Liver (tissue), 9 donors: ENCODE data around the gene TAS2R20. TPM values are rescaled to one million over a fixed set of nuclear protein-coding genes. Genes with fewer than 3 reads are reported as not detected.

ENCODE experiments used
- DNase-seq: peaks from one replicate; pipeline ENCODE4 v3.0.0-alpha.2; 2017; ENCODE audit warnings: low spot score
- H3K27ac ChIP-seq, 2 donors: one replicate each; pipeline ENCODE4 v1.7.0; 2013; ENCODE audit warnings: inconsistent platforms in 2 of 2, low read length in 2 of 2, control low read depth in 1 of 2, low read depth in 1 of 2, mild to moderate bottlenecking in 1 of 2
- H3K27me3 ChIP-seq, 4 donors: one replicate each; pipeline versions ENCODE4 v1.6.1 to v1.7.0; 2013; ENCODE audit warnings: low read length in 3 of 4, inconsistent platforms in 1 of 4, mild to moderate bottlenecking in 1 of 4, moderate library complexity in 1 of 4; ENCODE audit not compliant: control insufficient read depth in 4 of 4, insufficient read depth in 4 of 4
- H3K36me3 ChIP-seq, 4 donors: one replicate each; pipeline versions ENCODE4 v1.6.1 to v1.7.0; 2013; ENCODE audit warnings: low read length in 3 of 4, mild to moderate bottlenecking in 3 of 4, low read depth in 1 of 4, moderate library complexity in 1 of 4; ENCODE audit not compliant: control insufficient read depth in 4 of 4, insufficient read depth in 3 of 4
- H3K4me1 ChIP-seq, 4 donors: one replicate each; pipeline versions ENCODE4 v1.6.1 to v1.7.0; 2013; ENCODE audit warnings: low read length in 3 of 4, mild to moderate bottlenecking in 3 of 4, moderate library complexity in 1 of 4; ENCODE audit not compliant: control insufficient read depth in 4 of 4, insufficient read depth in 4 of 4
- H3K4me3 ChIP-seq, 3 donors: one replicate each; pipeline versions ENCODE4 v1.6.1 to v1.7.0; 2013; ENCODE audit warnings: low read length in 3 of 3, control low read depth in 1 of 3, low read depth in 1 of 3, mild to moderate bottlenecking in 1 of 3
- H3K9ac ChIP-seq, 2 donors: one replicate each; pipeline ENCODE4 v1.7.0; 2013; ENCODE audit warnings: low read length in 2 of 2, mild to moderate bottlenecking in 2 of 2, moderate library complexity in 2 of 2, control low read depth in 1 of 2, low read depth in 1 of 2
- H3K9me3 ChIP-seq, 4 donors: one replicate each; pipeline versions ENCODE4 v1.6.1 to v1.7.0; 2013; ENCODE audit warnings: low read length in 3 of 4; ENCODE audit not compliant: control insufficient read depth in 4 of 4
- EGR1 ChIP-seq, 2 donors: IDR thresholded peaks; 2 replicates each; pipeline ENCODE4 v1.6.1; 2016 to 2018; ENCODE audit warnings: antibody characterized with exemption in 2 of 2, low read depth in 2 of 2
- FOXA2 ChIP-seq: IDR thresholded peaks from 2 replicates; pipeline ENCODE4 v1.6.1; 2016; ENCODE audit warnings: antibody characterized with exemption
- GABPA ChIP-seq, 2 donors: IDR thresholded peaks in 1 of 2; conservative IDR thresholded peaks in 1 of 2; 2 replicates each; pipeline ENCODE4 v1.6.1; 2016; ENCODE audit warnings: antibody characterized with exemption in 2 of 2, mild to moderate bottlenecking in 1 of 2, moderate library complexity in 1 of 2
- HNF4A ChIP-seq, 2 donors: conservative IDR thresholded peaks; 2 replicates each; pipeline ENCODE4 v1.6.1; 2016; ENCODE audit warnings: antibody characterized with exemption in 2 of 2, mild to moderate bottlenecking in 2 of 2
- JUND ChIP-seq, 2 donors: IDR thresholded peaks; 2 replicates each; pipeline ENCODE4 v1.6.1; 2016; ENCODE audit warnings: antibody characterized with exemption in 2 of 2
- NR2F2 ChIP-seq: IDR thresholded peaks from 2 replicates; pipeline ENCODE4 v1.6.1; 2016; ENCODE audit warnings: antibody characterized with exemption
- RAD21 ChIP-seq, 2 donors: IDR thresholded peaks; 2 replicates each; pipeline ENCODE4 v1.6.1; 2016; ENCODE audit warnings: antibody characterized with exemption in 2 of 2, mild to moderate bottlenecking in 2 of 2
- RXRA ChIP-seq, 2 donors: IDR thresholded peaks; 2 replicates each; pipeline ENCODE4 v1.6.1; 2017 to 2018; ENCODE audit warnings: antibody characterized with exemption in 2 of 2, mild to moderate bottlenecking in 1 of 2
- SP1 ChIP-seq: IDR thresholded peaks from 2 replicates; pipeline ENCODE4 v1.6.1; 2018; ENCODE audit warnings: antibody characterized with exemption, mild to moderate bottlenecking
- YY1 ChIP-seq: IDR thresholded peaks from 2 replicates; pipeline ENCODE4 v1.6.1; 2016; ENCODE audit warnings: antibody characterized with exemption, mild to moderate bottlenecking
- WGBS: extraction: QIAGEN DNeasy Blood & Tissue Kit; methylation state at CpG from one replicate; pipeline ENCODE4 v1.1.7; 2013; 5-methylcytosine and 5-hydroxymethylcytosine counted together
- polyA plus RNA-seq, 2 donors: library from polyadenylated mRNA; stranded (reverse) in 1 of 2; unstranded in 1 of 2; fragments of 200-250 nt in 1 of 2; fragments of >200 nt in 1 of 2; fragmentation: Nextera tagmentation in 1 of 2; extraction: Ambion mirVana in 1 of 2; gene quantifications; one replicate each; pipeline versions ENCODE4 v1.2.1 to v1.2.3, GENCODE V29; 2013 to 2015
- total RNA-seq, 2 donors: library from RNA; depleted of rRNA; stranded (reverse); fragments of >200 nt; gene quantifications; one replicate each; pipeline ENCODE4 v1.2.3, GENCODE V29; 2014
- TF ChIP-seq, protein P1 (sequence below): IDR thresholded peaks from 2 replicates; pipeline ENCODE4 v1.6.1; 2016; ENCODE audit warnings: antibody characterized with exemption
- TF ChIP-seq, protein P2 (sequence below): IDR thresholded peaks from 2 replicates; pipeline ENCODE4 v1.6.1; 2016; ENCODE audit warnings: antibody characterized with exemption
- TF ChIP-seq, protein P3 (sequence below): IDR thresholded peaks from 2 replicates; pipeline ENCODE4 v1.6.1; 2016; ENCODE audit warnings: antibody characterized with exemption
- donor health status: healthy.
- donor health status: healthy.
- donor health status: healthy.
- donor health status: healthy.
- donor health status: healthy.

The TAS2R20 gene
- total and polyA plus RNA-seq, 4 donors, result 0.03 to 5.9 (median 0.92) TPM

DNA sequence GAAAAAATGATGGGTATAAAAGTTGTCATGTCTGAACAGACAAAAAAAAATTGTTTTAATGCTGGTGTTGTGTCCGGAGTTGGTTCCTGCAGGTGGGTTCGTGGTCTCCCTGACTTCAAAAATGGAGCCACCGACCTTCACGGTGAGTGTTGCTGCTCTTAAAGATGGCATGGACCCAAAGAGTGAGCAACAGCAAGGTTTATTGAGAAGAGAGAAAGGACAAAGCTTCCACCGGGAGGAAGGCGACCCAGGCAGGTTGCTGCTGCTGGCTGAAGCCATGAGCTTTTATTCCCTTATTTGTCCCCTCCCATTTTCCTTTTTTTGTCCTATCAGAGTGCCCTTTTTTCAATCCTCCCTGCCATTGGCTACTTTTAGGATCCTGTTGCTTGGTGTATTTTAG, 33.2 kb upstream of the TAS2R20 start, which contains the start of gene TAS2R31:
TSS of gene TAS2R31 (minus strand) at position 101 of the 400 bp plus-strand sequence. CDS start at position 29, 72 bp downstream.
- 98% methylated on average over 6 of the region's 6 CpGs for WGBS
- DNase-seq, result no peak
- TF ChIP-seq YY1 (no peak), FOXA2 (no peak), SP1 (no peak), RXRA (IDR thresholded peaks at IDR 0.05) (no peak), HNF4A (conservative IDR thresholded peaks at IDR 0.05) (no peak), EGR1 (IDR thresholded peaks at IDR 0.05; ENCODE audit: low read depth in 2 of 2) (no peak), GABPA (IDR thresholded peaks at IDR 0.05 in 1 of 2, conservative IDR thresholded peaks at IDR 0.05 in 1 of 2) (no peak), NR2F2 (no peak), JUND (IDR thresholded peaks at IDR 0.05) (no peak)
- TF ChIP-seq, protein P1, sequence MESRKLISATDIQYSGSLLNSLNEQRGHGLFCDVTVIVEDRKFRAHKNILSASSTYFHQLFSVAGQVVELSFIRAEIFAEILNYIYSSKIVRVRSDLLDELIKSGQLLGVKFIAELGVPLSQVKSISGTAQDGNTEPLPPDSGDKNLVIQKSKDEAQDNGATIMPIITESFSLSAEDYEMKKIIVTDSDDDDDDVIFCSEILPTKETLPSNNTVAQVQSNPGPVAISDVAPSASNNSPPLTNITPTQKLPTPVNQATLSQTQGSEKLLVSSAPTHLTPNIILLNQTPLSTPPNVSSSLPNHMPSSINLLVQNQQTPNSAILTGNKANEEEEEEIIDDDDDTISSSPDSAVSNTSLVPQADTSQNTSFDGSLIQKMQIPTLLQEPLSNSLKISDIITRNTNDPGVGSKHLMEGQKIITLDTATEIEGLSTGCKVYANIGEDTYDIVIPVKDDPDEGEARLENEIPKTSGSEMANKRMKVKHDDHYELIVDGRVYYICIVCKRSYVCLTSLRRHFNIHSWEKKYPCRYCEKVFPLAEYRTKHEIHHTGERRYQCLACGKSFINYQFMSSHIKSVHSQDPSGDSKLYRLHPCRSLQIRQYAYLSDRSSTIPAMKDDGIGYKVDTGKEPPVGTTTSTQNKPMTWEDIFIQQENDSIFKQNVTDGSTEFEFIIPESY, result no peak
- no peaks in the 10 kb centered on the region for H3K9me3 ChIP-seq
- H3K27me3 ChIP-seq, result no peaks in the 10 kb centered on the region
- no peak within 1 kb of the TSS for H3K4me3 ChIP-seq
- H3K9ac ChIP-seq, result no peak within 1 kb of the TSS
- H3K27ac ChIP-seq, result no peak within 1 kb of the TSS
- H3K36me3 ChIP-seq, result peaks cover 0 to 3% (median under 1%) of the 10 kb centered on the region in 4 donors
- no peaks in the 10 kb centered on the region for H3K4me1 ChIP-seq

DNA sequence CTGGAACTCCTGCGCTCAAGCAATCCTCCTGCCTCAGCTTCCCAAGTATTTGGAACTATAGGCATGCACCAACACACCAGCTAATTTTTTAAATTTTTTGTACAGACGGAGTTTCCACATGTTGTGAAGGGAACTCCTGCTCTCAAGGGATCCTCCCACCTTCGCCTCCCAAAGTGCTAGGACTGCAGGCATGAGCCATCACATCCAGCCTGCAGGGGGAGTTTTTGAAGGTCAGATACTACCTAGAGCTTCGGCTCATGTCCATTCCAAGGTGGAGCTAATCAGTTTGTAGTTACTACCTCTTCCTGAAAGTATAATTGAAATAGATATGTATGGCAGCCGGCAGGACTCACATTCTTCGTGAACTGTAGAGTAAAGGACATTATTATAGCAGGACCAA, 28.0 kb upstream of the TAS2R20 start:
- DNase-seq, result no peak
- Histone ChIP-seq H3K27me3 (no peaks in the 10 kb centered on the region), H3K4me3 (no peak overlapping the region), H3K4me1 (no peaks in the 10 kb centered on the region), H3K27ac (no peak overlapping the region), H3K9ac (no peak overlapping the region), H3K9me3 (no peaks in the 10 kb centered on the region), H3K36me3 (peaks cover 0 to 3% (median 2%) of the 10 kb centered on the region in 4 donors)
- peak in 1 of 2 donors; percentile 20 for TF ChIP-seq RAD21 (IDR thresholded peaks at IDR 0.05)
- TF ChIP-seq, protein P2, sequence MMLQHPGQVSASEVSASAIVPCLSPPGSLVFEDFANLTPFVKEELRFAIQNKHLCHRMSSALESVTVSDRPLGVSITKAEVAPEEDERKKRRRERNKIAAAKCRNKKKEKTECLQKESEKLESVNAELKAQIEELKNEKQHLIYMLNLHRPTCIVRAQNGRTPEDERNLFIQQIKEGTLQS, result no peak
- 95% methylated on average over 6 of the region's 6 CpGs for WGBS

DNA sequence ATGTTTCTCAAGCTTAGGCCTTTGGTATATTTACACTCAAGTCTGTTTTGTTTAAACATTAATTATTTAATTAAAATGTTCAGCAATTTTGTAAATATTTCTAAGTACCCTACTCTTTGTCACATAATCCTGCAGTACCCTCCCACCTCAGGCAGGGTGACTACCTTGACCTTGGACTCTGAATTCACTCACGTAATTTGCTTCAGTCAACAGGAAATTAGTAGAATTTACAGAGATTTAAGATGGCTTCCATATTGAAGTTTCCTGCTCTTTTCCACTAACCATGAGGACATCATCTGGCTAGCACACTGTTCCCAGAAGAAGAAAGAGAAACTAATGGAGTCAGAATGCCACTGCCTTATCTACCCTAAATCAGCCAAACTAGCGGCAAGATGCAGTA, 25.3 kb upstream of the TAS2R20 start:
- H3K27me3 ChIP-seq, result no peaks in the 10 kb centered on the region
- H3K36me3 ChIP-seq, result peaks cover 0 to 3% (median 2%) of the 10 kb centered on the region in 4 donors
- DNase-seq, result no peak
- no peaks in the 10 kb centered on the region for H3K4me1 ChIP-seq
- WGBS, result 77% methylated on average over 2 of the region's 2 CpGs
- TF ChIP-seq, protein P3, sequence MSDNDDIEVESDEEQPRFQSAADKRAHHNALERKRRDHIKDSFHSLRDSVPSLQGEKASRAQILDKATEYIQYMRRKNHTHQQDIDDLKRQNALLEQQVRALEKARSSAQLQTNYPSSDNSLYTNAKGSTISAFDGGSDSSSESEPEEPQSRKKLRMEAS, result no peak
- TF ChIP-seq YY1, result no peak
- no peak for TF ChIP-seq NR2F2
- no peak for TF ChIP-seq EGR1 (IDR thresholded peaks at IDR 0.05; ENCODE audit: low read depth in 2 of 2)
- TF ChIP-seq, protein P1, result no peak
- TF ChIP-seq, protein P2, result no peak
- peak in 1 of 2 donors; percentile 11 for TF ChIP-seq HNF4A (conservative IDR thresholded peaks at IDR 0.05)
- H3K27ac ChIP-seq, result no peak overlapping the region
- no peak overlapping the region for H3K9ac ChIP-seq
- H3K4me3 ChIP-seq, result no peak overlapping the region
- no peaks in the 10 kb centered on the region for H3K9me3 ChIP-seq
